GM12878 (cell line): ENCODE results near the gene MIAT. TPM values are rescaled to one million over a fixed set of nuclear protein-coding genes. Genes with fewer than 3 reads are reported as not detected.
A peak's percentile ranks its signal among the peaks of the same experiment; 100 is the strongest.

Source experiments
- ATAC-seq: fragments of 200-7000 bp; cut with Tn5 transposase; 3 replicates; pipeline ENCODE4 v1.9.1; 2020; ENCODE audit warnings: mild to moderate bottlenecking, moderate library complexity
- BruUV-seq: library from RNA; stranded (reverse); fragments of 400-500 nt; replicated peaks from 2 replicates; lab custom pipeline; 2021; lab: Mats Ljungman, UMichigan
- CTCF ChIA-PET: fragments of 300-600 bp; sonication (Branson Sonifier 250); formaldehyde crosslinking; extraction: SDS; loops from one replicate; lab custom pipeline; 2021; ENCODE audit warnings: inconsistent platforms; lab: Yijun Ruan, JAX
- POLR2A ChIA-PET: fragments of 350-600 bp; formaldehyde crosslinking; extraction: SDS; loops from one replicate; lab custom pipeline; 2021; ENCODE audit warnings: inconsistent platforms; lab: Charles Lee
- RAD21 ChIA-PET: fragments of 300-600 bp; sonication (Branson Sonifier 250); formaldehyde crosslinking; loops from one replicate; lab custom pipeline; 2023; ENCODE audit warnings: antibody characterized with exemption; ENCODE audit not compliant: unreplicated experiment; lab: Charles Lee
- SMC1A ChIA-PET: fragments of 300-600 bp; sonication (Branson Sonifier 250); formaldehyde crosslinking; loops from one replicate; lab custom pipeline; 2023; ENCODE audit not compliant: unreplicated experiment, uncharacterized antibody; lab: Charles Lee
- DNase-seq: peaks from one replicate; pipeline ENCODE4 v3.0.0-alpha.2; 2011; ENCODE audit warnings: low read depth, low spot score
- FAIRE-seq: peaks from 3 replicates; lab custom pipeline; 2011; peaks lifted over from hg19 to GRCh38; lab: Jason Lieb, UNC
- H2AFZ ChIP-seq: 2 replicates; pipeline ENCODE4 v1.6.0; 2011; ENCODE audit warnings: low read depth, low read length, control low read depth; ENCODE audit not compliant: control insufficient read depth
- H3K27ac ChIP-seq: 2 replicates; pipeline ENCODE4 v1.5.1; 2011; ENCODE audit warnings: control low read depth; ENCODE audit not compliant: control insufficient read depth, insufficient read depth
- H3K27me3 ChIP-seq, 2 experiments: replicated peaks in 1 of 2; 2 replicates each; pipeline versions ENCODE4 v1.6.0 to v1.6.1; 2011; ENCODE audit warnings: low read length in 1 of 2; ENCODE audit not compliant: control insufficient read depth in 2 of 2, insufficient read depth in 2 of 2
- H3K36me3 ChIP-seq, 2 experiments: 2 replicates each; pipeline ENCODE4 v1.5.1; 2011; ENCODE audit warnings: low read length in 1 of 2; ENCODE audit not compliant: control insufficient read depth in 2 of 2, insufficient read depth in 2 of 2
- H3K4me1 ChIP-seq: 2 replicates; pipeline ENCODE4 v1.6.1; 2011; ENCODE audit warnings: mild to moderate bottlenecking, low read length, moderate library complexity, mixed read lengths; ENCODE audit not compliant: control insufficient read depth, insufficient read depth
- H3K4me2 ChIP-seq: 2 replicates; pipeline ENCODE4 v1.6.0; 2011; ENCODE audit warnings: control low read depth; ENCODE audit not compliant: control insufficient read depth, insufficient read depth
- H3K4me3 ChIP-seq: fragments of 200-600 bp; sonication (generic); 2 replicates; pipeline ENCODE4 v1.5.1; 2016
- H3K79me2 ChIP-seq: 2 replicates; pipeline ENCODE4 v1.6.0; 2011; ENCODE audit warnings: low read length; ENCODE audit not compliant: control insufficient read depth, insufficient read depth
- H3K9ac ChIP-seq: 2 replicates; pipeline ENCODE4 v1.8.0; 2011; ENCODE audit warnings: low read length, control low read depth, mixed read lengths; ENCODE audit not compliant: control insufficient read depth, insufficient read depth
- H3K9me3 ChIP-seq: replicated peaks from 3 replicates; pipeline ENCODE4 v1.5.1; 2011; ENCODE audit warnings: mild to moderate bottlenecking, low read length; ENCODE audit not compliant: control insufficient read depth, insufficient read depth
- H4K20me1 ChIP-seq: 2 replicates; pipeline ENCODE4 v1.6.0; 2011; ENCODE audit not compliant: control insufficient read depth, insufficient read depth
- ATF2 ChIP-seq: IDR thresholded peaks from 2 replicates; pipeline ENCODE4 v1.6.1; 2012; ENCODE audit warnings: low read length, inconsistent platforms
- FOXK2 ChIP-seq: fragments of 450-650 bp; IDR thresholded peaks from 2 replicates; pipeline ENCODE4 v1.6.1; 2017; ENCODE audit warnings: mild to moderate bottlenecking, moderate library complexity
- HDAC2 ChIP-seq: fragments of 200-600 bp; sonication (generic); IDR thresholded peaks from 2 replicates; pipeline ENCODE4 v1.6.1; 2017
- HDGF ChIP-seq: fragments of 450-650 bp; IDR thresholded peaks from 2 replicates; pipeline ENCODE4 v1.6.1; 2016; ENCODE audit warnings: antibody characterized with exemption
- IKZF1 ChIP-seq: fragments of 450-650 bp; conservative IDR thresholded peaks from 2 replicates; pipeline ENCODE4 v1.6.1; 2017; ENCODE audit warnings: antibody characterized with exemption, mild to moderate bottlenecking
- JUND ChIP-seq: IDR thresholded peaks from 2 replicates; pipeline ENCODE4 v1.6.1; 2012; ENCODE audit warnings: low read depth, mild to moderate bottlenecking, low read length, improper control_type of control experiment, moderate library complexity
- KDM1A ChIP-seq: fragments of 200-600 bp; sonication (generic); IDR thresholded peaks from 2 replicates; pipeline ENCODE4 v1.6.1; 2016; ENCODE audit warnings: borderline replicate concordance
- MEF2B ChIP-seq: fragments of 450-650 bp; IDR thresholded peaks from 2 replicates; pipeline ENCODE4 v1.6.1; 2018; ENCODE audit warnings: mild to moderate bottlenecking, moderate library complexity; ENCODE audit not compliant: partially characterized antibody, poor library complexity, severe bottlenecking
- RUNX3 ChIP-seq: IDR thresholded peaks from 2 replicates; pipeline ENCODE4 v1.6.1; 2012; ENCODE audit warnings: low read length, inconsistent platforms
- SREBF1 ChIP-seq: IDR thresholded peaks from 2 replicates; pipeline ENCODE4 v1.6.1; 2012; ENCODE audit warnings: mild to moderate bottlenecking, low read length
- ZNF217 ChIP-seq: fragments of 450-650 bp; IDR thresholded peaks from 2 replicates; pipeline ENCODE4 v1.6.1; 2017; ENCODE audit warnings: antibody characterized with exemption, mild to moderate bottlenecking
- WGBS: methylation state at CpG from one replicate; pipeline ENCODE4 v1.1.6; 2016; ENCODE audit warnings: low lambda C conversion rate; ENCODE audit not compliant: insufficient replicate concordance, insufficient coverage; ENCODE audit errors: missing lambda C conversion rate; 5-methylcytosine and 5-hydroxymethylcytosine counted together
- in situ Hi-C: fragments of 300-500 bp; cut with MboI; formaldehyde crosslinking; loops from 9 replicates; pipeline ENCODE4 v1.14.3; 2018; ENCODE audit warnings: mixed read lengths
- intact Hi-C: fragments of 100-400 bp; cut with micrococcal nuclease; formaldehyde crosslinking; loops from one replicate; pipeline ENCODE4 v1.14.2; 2022; ENCODE audit not compliant: unreplicated experiment
- polyA plus RNA-seq, 11 experiments: library from polyadenylated mRNA; depleted of rRNA in 4 of 11; unstranded in 6 of 11; stranded (reverse) in 5 of 11; fragments of >200 nt; fragmentation: Nextera tagmentation in 4 of 11; fragmentation: Illumina TruSeq in 1 of 11; extraction: Ambion mirVana in 4 of 11; extraction: Trizol in 1 of 11; gene quantifications; 1 replicate in 1 of 11; 2 replicates in 10 of 11; pipeline versions ENCODE4 v1.2.1 to v1.2.3, GENCODE V29; 2011 to 2016; ENCODE audit warnings: inconsistent platforms in 2 of 11, missing spikeins in 2 of 11, low read depth in 1 of 11
- total RNA-seq, 4 experiments: library from RNA; depleted of rRNA in 3 of 4; stranded (reverse); fragments of >200 nt in 3 of 4; fragmentation: Illumina TruSeq in 1 of 4; extraction: Trizol in 1 of 4; gene quantifications; 2 replicates each; pipeline versions ENCODE4 v1.2.1 to v1.2.3, GENCODE V29; 2013 to 2021
- TF ChIP-seq, protein P1 (sequence below): IDR thresholded peaks from 2 replicates; pipeline ENCODE4 v1.6.1; 2012; ENCODE audit warnings: mild to moderate bottlenecking, low read depth, low read length
- TF ChIP-seq, protein P2 (sequence below): IDR thresholded peaks from 2 replicates; pipeline ENCODE4 v1.6.1; 2012; ENCODE audit warnings: improper control_type of control experiment, low read depth, low read length; ENCODE audit not compliant: insufficient replicate concordance

MIAT gene
- total and polyA plus RNA-seq, 10 of the 15 experiments (the other 5 are each of a cell fraction or from before 2014, with no cell fraction given): 0.39 to 13.7 (median 4.6) TPM

DNA sequence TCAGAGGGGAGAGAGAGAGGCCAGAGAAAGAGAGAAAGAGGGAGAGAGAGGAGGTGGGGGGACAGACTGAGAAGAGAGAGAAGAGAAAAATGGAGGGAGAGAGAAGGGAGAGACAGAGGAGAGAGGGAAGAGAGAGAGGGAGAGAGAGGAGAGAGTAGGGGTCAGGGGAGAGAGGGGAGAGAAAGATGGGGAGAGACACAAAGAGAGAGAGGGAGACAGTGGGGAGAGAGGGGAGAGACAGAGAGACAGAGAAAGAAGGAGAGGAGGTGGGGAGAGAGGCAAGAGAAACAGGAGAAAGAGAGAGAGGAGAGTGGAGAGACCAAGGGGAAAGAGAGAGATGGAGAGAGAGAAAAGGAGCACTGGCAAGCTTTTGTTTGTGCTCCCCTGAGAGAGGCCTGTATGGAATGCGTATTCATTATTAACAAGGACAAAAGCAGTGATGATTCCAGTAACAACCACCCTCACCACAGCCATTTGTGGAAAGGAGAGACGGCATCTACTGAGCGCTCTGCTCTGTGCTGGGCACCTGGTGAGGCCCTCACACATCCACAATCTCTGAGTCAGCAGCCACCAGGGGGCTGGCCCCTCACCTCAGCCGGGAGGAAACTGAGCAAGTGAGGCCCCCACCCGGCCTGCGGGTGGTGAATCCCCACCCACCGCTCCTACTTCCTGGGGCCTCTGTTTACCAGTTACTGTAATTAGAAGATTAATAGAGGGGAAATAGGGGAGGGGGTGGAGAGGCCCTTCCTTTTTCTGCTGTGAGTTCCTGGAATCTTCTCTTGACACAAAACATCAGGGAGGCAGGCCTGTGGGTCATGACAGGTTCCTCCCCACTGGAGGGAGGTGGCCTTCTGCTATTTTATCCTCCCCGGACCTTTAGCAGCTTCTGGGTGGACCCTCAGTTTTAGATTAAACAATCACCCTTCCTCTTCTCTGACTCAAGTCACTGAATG, 14.6 kb upstream of the MIAT start:
- Histone ChIP-seq H3K4me3 (no peak overlapping the region), H3K79me2 (no peaks in the 10 kb centered on the region), H3K27me3 (no peaks in the 10 kb centered on the region; a peak in 1 of 4 replicates), H3K36me3 (no peaks in the 10 kb centered on the region), H3K9me3 (no peaks in the 10 kb centered on the region), H3K27ac (peak overlapping the region; percentile 50), H4K20me1 (no peaks in the 10 kb centered on the region), H2AFZ (peak overlapping the region; percentile 78), H3K4me1 (peaks cover 15% of the 10 kb centered on the region), H3K9ac (no peak overlapping the region), H3K4me2 (peak overlapping the region; percentile 72)
- WGBS: 7% methylated on average over 8 of the region's 8 CpGs
- no TSS peak for BruUV-seq
- DNase-seq: no peak
- peak; percentile 78 for FAIRE-seq
- RAD21 ChIA-PET: interaction anchor here (0.7 to 2.7 kb wide), 6 partner anchors 30 to 133 kb away, joined by 3 to 8 read pairs (median 5); no protein-coding TSS in a partner anchor
- CTCF ChIA-PET: interaction anchor here (0.6 to 2.2 kb wide), 13 partner anchors 12 to 232 kb away, joined by 3 to 12 read pairs (median 3); partner anchors contain the start of gene CRYBA4
- intact Hi-C loops: no loop called here
- SMC1A ChIA-PET: interaction anchor here (0.7 to 1.5 kb wide), 9 partner anchors 18 to 278 kb away, joined by 3 to 5 read pairs (median 4); no protein-coding TSS in a partner anchor
- in situ Hi-C loops: no loop called here
- POLR2A ChIA-PET: interaction anchor here (0.6 to 2.0 kb wide), 7 partner anchors 32 to 172 kb away, joined by 3 to 5 read pairs (median 4); partner anchors contain the start of genes HPS4 and SRRD
- ATAC-seq: peak; percentile 80
- TF ChIP-seq, protein P1, sequence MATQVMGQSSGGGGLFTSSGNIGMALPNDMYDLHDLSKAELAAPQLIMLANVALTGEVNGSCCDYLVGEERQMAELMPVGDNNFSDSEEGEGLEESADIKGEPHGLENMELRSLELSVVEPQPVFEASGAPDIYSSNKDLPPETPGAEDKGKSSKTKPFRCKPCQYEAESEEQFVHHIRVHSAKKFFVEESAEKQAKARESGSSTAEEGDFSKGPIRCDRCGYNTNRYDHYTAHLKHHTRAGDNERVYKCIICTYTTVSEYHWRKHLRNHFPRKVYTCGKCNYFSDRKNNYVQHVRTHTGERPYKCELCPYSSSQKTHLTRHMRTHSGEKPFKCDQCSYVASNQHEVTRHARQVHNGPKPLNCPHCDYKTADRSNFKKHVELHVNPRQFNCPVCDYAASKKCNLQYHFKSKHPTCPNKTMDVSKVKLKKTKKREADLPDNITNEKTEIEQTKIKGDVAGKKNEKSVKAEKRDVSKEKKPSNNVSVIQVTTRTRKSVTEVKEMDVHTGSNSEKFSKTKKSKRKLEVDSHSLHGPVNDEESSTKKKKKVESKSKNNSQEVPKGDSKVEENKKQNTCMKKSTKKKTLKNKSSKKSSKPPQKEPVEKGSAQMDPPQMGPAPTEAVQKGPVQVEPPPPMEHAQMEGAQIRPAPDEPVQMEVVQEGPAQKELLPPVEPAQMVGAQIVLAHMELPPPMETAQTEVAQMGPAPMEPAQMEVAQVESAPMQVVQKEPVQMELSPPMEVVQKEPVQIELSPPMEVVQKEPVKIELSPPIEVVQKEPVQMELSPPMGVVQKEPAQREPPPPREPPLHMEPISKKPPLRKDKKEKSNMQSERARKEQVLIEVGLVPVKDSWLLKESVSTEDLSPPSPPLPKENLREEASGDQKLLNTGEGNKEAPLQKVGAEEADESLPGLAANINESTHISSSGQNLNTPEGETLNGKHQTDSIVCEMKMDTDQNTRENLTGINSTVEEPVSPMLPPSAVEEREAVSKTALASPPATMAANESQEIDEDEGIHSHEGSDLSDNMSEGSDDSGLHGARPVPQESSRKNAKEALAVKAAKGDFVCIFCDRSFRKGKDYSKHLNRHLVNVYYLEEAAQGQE: no peak
- no peak for TF ChIP-seq SREBF1
- TF ChIP-seq HDGF: peak; percentile 77
- no peak for TF ChIP-seq ATF2
- TF ChIP-seq JUND: no peak
- TF ChIP-seq RUNX3: peak; percentile 63
- TF ChIP-seq MEF2B: no peak
- no peak for TF ChIP-seq HDAC2
- TF ChIP-seq FOXK2: no peak
- no peak for TF ChIP-seq KDM1A
- no peak; the same call in 1 of the 2 replicates for TF ChIP-seq IKZF1
- TF ChIP-seq ZNF217: no peak
- TF ChIP-seq, protein P2, sequence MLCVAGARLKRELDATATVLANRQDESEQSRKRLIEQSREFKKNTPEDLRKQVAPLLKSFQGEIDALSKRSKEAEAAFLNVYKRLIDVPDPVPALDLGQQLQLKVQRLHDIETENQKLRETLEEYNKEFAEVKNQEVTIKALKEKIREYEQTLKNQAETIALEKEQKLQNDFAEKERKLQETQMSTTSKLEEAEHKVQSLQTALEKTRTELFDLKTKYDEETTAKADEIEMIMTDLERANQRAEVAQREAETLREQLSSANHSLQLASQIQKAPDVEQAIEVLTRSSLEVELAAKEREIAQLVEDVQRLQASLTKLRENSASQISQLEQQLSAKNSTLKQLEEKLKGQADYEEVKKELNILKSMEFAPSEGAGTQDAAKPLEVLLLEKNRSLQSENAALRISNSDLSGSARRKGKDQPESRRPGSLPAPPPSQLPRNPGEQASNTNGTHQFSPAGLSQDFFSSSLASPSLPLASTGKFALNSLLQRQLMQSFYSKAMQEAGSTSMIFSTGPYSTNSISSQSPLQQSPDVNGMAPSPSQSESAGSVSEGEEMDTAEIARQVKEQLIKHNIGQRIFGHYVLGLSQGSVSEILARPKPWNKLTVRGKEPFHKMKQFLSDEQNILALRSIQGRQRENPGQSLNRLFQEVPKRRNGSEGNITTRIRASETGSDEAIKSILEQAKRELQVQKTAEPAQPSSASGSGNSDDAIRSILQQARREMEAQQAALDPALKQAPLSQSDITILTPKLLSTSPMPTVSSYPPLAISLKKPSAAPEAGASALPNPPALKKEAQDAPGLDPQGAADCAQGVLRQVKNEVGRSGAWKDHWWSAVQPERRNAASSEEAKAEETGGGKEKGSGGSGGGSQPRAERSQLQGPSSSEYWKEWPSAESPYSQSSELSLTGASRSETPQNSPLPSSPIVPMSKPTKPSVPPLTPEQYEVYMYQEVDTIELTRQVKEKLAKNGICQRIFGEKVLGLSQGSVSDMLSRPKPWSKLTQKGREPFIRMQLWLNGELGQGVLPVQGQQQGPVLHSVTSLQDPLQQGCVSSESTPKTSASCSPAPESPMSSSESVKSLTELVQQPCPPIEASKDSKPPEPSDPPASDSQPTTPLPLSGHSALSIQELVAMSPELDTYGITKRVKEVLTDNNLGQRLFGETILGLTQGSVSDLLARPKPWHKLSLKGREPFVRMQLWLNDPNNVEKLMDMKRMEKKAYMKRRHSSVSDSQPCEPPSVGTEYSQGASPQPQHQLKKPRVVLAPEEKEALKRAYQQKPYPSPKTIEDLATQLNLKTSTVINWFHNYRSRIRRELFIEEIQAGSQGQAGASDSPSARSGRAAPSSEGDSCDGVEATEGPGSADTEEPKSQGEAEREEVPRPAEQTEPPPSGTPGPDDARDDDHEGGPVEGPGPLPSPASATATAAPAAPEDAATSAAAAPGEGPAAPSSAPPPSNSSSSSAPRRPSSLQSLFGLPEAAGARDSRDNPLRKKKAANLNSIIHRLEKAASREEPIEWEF: no peak
